ENCODE data around the gene LBHD2.

GRCh38 chr14:103086771-103087342, 2.8 kb downstream of the LBHD2 start:
- no peak for TF ChIP-seq CTCF (conservative IDR thresholded peaks at IDR 0.05; ENCODE audit: low read depth in 2 of 2)
- no peak for TF ChIP-seq POLR2AphosphoS5 (IDR thresholded peaks at IDR 0.05; ENCODE audit: low read depth)
- no peak for TF ChIP-seq EZH2 (IDR thresholded peaks at IDR 0.05; ENCODE audit: low read depth, unreplicated experiment)
- no peak for TF ChIP-seq REST (IDR thresholded peaks at IDR 0.05; ENCODE audit: unreplicated experiment)
- no peak for TF ChIP-seq JUNB (IDR thresholded peaks at IDR 0.05; ENCODE audit: unreplicated experiment)

Data from GM23338 (cell line).